ENCODE data around the gene TMPRSS6.

Gene TMPRSS6

GRCh38 chr22:37091994-37092393 lies 17.5 kb downstream of the TMPRSS6 start:
- TF ChIP-seq, protein P1, sequence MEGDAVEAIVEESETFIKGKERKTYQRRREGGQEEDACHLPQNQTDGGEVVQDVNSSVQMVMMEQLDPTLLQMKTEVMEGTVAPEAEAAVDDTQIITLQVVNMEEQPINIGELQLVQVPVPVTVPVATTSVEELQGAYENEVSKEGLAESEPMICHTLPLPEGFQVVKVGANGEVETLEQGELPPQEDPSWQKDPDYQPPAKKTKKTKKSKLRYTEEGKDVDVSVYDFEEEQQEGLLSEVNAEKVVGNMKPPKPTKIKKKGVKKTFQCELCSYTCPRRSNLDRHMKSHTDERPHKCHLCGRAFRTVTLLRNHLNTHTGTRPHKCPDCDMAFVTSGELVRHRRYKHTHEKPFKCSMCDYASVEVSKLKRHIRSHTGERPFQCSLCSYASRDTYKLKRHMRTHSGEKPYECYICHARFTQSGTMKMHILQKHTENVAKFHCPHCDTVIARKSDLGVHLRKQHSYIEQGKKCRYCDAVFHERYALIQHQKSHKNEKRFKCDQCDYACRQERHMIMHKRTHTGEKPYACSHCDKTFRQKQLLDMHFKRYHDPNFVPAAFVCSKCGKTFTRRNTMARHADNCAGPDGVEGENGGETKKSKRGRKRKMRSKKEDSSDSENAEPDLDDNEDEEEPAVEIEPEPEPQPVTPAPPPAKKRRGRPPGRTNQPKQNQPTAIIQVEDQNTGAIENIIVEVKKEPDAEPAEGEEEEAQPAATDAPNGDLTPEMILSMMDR (conservative IDR thresholded peaks at IDR 0.05) = no peak
- no peak overlapping the region for H3K27ac ChIP-seq

DNA sequence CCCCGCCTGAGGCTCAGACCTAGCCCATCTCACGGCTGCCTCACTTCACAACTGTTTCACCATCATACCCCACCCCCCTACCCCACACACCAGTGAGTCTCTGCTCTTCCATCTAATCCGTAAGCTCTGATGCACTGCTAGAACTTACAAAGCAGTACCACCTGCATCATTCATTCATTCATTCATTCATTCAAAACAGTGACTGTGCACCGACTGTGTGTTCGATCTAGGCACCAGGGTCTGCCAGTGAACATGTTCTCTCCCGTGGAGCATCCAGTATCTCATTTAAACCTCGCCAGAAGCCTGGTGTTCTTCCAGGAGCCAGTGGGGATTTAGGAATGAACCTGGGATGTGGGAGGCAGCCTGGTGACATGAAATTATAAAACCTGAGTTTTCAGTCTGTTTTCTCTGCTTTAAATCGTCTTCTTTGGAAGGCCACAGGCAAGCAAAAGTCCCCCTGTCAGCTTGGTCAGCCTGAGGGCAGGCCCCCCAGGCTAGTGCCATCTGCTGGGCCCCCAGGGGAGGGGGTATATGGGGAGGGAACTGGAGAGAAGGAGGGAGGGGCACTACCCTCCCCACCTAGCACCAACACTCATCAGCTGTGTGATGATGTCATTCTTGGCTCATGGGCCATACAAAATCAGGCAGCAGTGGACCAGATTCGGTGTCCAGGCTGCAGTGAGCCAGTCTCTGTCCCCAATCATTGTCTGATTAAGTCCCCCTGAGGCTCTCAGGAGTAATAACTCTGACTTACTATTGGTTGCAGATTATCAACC lies 18.4 kb downstream of the TMPRSS6 start:
- H3K27ac ChIP-seq = no peak overlapping the region
- TF ChIP-seq, protein P1 (conservative IDR thresholded peaks at IDR 0.05) = no peak

GRCh38 chr22:37089434-37089833 lies 20.1 kb downstream of the TMPRSS6 start:
- H3K27ac ChIP-seq = no peak overlapping the region
- TF ChIP-seq, protein P1 (conservative IDR thresholded peaks at IDR 0.05) = no peak

DNA sequence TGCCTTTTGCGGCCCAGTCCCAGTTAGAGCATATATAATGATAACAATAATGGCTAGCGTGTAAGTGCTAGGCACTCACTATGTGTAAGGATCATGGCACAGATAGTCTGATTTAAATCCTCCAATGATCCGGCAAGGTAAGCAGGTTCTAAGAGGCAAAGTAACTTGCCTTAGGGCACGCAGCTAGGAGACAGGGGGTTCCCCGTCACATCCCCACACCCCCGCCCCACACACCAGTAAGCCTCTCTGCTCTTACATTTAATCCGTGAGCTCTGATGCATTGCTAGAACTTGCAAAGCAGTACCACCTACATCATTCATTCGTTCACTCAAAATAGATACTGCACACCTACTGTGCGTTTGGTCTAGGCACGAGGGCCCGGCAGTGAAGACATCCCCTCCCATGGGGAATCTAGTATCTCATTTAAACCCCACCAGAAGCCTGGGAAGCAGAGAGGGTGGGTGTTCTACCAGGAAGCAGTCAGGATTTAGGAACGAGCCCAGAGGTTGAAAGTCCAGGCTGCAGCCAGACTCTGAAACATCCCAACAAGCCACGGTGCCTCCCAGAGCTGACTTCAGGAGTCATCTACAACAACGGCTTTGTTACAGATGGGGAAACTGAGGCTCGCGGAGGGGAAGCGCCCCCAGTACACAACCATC lies 20.6 kb downstream of the TMPRSS6 start:
- no peak overlapping the region for H3K27ac ChIP-seq
- TF ChIP-seq, protein P1 (conservative IDR thresholded peaks at IDR 0.05) = no peak

- no peak overlapping the region for H3K27ac ChIP-seq
These were observed 21.4 kb downstream of the TMPRSS6 start for GRCh38 chr22:37088108-37088605.

DNA sequence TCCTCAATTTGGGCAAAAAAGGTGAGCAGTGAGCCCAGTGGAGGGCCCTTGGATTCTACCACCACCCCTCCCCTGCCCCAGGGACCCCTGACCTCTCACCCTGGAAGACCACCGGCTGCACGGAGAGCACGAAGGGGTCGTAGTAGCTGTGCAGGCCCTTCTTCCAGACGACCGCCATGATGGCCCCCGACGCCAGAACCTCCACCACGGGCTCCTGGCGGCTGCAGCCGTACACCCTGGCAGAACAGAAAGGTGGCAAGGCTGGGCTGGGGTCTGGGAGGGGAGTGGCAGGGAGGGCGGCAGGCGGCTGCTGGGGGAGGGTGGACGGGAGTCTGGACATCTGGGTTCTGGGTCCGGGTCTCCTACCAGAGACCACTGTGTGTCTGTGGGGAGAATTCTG lies 23.3 kb downstream of the TMPRSS6 start:
- TF ChIP-seq, protein P1 (conservative IDR thresholded peaks at IDR 0.05) = no peak
- no peak overlapping the region for H3K27ac ChIP-seq

More at GRCh38 chr22:37088108-37088605, 21.4 kb downstream of the TMPRSS6 start:
- TF ChIP-seq, protein P1 (conservative IDR thresholded peaks at IDR 0.05) = no peak

GRCh38 chr22:37084385-37084784 lies 25.1 kb downstream of the TMPRSS6 start:
- no peak overlapping the region for H3K27ac ChIP-seq
- TF ChIP-seq, protein P1 (conservative IDR thresholded peaks at IDR 0.05) = no peak
